OCI-LY7 (cell line): ENCODE data around the gene ILKAP. TPM values are rescaled to one million over a fixed set of nuclear protein-coding genes. Genes with fewer than 3 reads are reported as not detected.

ENCODE experiments used
- BruUV-seq: library from RNA; stranded (reverse); fragments of 400-500 nt; replicated peaks from 2 replicates; lab custom pipeline; 2021; lab: Mats Ljungman, UMichigan
- CTCF ChIA-PET: fragments of 300-600 bp; sonication (Branson Sonifier 250); formaldehyde crosslinking; loops from one replicate; lab custom pipeline; 2022; ENCODE audit warnings: antibody characterized with exemption; ENCODE audit not compliant: unreplicated experiment; lab: Charles Lee
- POLR2A ChIA-PET: fragments of 300-600 bp; sonication (Branson Sonifier 250); formaldehyde crosslinking; loops from one replicate; lab custom pipeline; 2022; ENCODE audit warnings: antibody characterized with exemption; lab: Charles Lee
- DNase-seq: peaks from one replicate; pipeline ENCODE4 v3.0.0-alpha.2; 2015; ENCODE audit warnings: low spot score
- H2AFZ ChIP-seq: fragments of 200-600 bp; sonication (generic), shearing (Covaris generic); 2 replicates; pipeline ENCODE4 v1.6.1; 2014; ENCODE audit warnings: mild to moderate bottlenecking, antibody characterized with exemption, low read length, moderate library complexity
- H3K27ac ChIP-seq: fragments of 200-600 bp; sonication (generic); 2 replicates; pipeline ENCODE4 v1.5.1; 2014; ENCODE audit warnings: mixed run types, low read depth, mild to moderate bottlenecking, moderate library complexity, low read length, inconsistent platforms; ENCODE audit not compliant: poor library complexity, severe bottlenecking
- H3K36me3 ChIP-seq: fragments of 200-600 bp; sonication (generic); 2 replicates; pipeline ENCODE4 v1.6.1; 2014; ENCODE audit warnings: mild to moderate bottlenecking, antibody characterized with exemption, low read length, moderate library complexity, mixed read lengths; ENCODE audit not compliant: insufficient read depth
- H3K4me1 ChIP-seq: fragments of 200-600 bp; sonication (generic); 2 replicates; pipeline ENCODE4 v1.5.1; 2014; ENCODE audit warnings: mild to moderate bottlenecking, low read length; ENCODE audit not compliant: insufficient read depth, poor library complexity, severe bottlenecking
- H3K4me2 ChIP-seq: fragments of 200-600 bp; sonication (generic); 2 replicates; pipeline ENCODE4 v1.6.1; 2014; ENCODE audit warnings: mild to moderate bottlenecking, low read length
- H3K4me3 ChIP-seq: fragments of 200-600 bp; sonication (generic); 2 replicates; pipeline ENCODE4 v1.5.1; 2014; ENCODE audit warnings: mild to moderate bottlenecking, low read depth, low read length; ENCODE audit not compliant: poor library complexity, severe bottlenecking
- H3K79me2 ChIP-seq: fragments of 200-600 bp; sonication (generic); 2 replicates; pipeline ENCODE4 v1.6.1; 2016; ENCODE audit warnings: low read depth, mild to moderate bottlenecking, low read length, moderate library complexity, mixed read lengths; ENCODE audit not compliant: insufficient read depth
- H3K9me2 ChIP-seq: fragments of 200-600 bp; sonication (generic); 2 replicates; pipeline ENCODE4 v1.6.1; 2016; ENCODE audit warnings: mild to moderate bottlenecking, low read length, mixed read lengths; ENCODE audit not compliant: insufficient read depth
- H3K9me3 ChIP-seq: fragments of 200-600 bp; sonication (generic); 2 replicates; pipeline ENCODE4 v1.6.1; 2014; ENCODE audit warnings: mild to moderate bottlenecking, mixed run types, low read length, mixed read lengths
- H4K20me1 ChIP-seq: fragments of 200-600 bp; sonication (generic); 2 replicates; pipeline ENCODE4 v1.6.1; 2014; ENCODE audit warnings: mild to moderate bottlenecking, antibody characterized with exemption, low read length, moderate library complexity, mixed read lengths; ENCODE audit not compliant: insufficient read depth
- CTCF ChIP-seq: fragments of 200-600 bp; sonication (generic); conservative IDR thresholded peaks from 2 replicates; pipeline ENCODE4 v1.5.1; 2014; ENCODE audit warnings: mild to moderate bottlenecking, antibody characterized with exemption, low read length, moderate library complexity, mixed read lengths
- EZH2phosphoT487 ChIP-seq: fragments of 200-600 bp; sonication (generic); IDR thresholded peaks from 2 replicates; pipeline ENCODE4 v1.6.1; 2018; ENCODE audit warnings: low read depth, borderline replicate concordance, mild to moderate bottlenecking, mixed run types, antibody characterized with exemption, low read length, moderate library complexity, mixed read lengths
- intact Hi-C: fragments of 100-400 bp; cut with micrococcal nuclease; formaldehyde crosslinking; loops from one replicate; pipeline ENCODE4 v1.10.0; 2022; ENCODE audit not compliant: unreplicated experiment
- total RNA-seq, 2 experiments: library from RNA; depleted of rRNA in 1 of 2; stranded (reverse); fragments of >200 nt in 1 of 2; shearing (Covaris generic) in 1 of 2; gene quantifications; 2 replicates each; pipeline ENCODE4 v1.2.3, GENCODE V29; 2014 to 2022

Gene ILKAP
- total RNA-seq, 2 experiments from 2014 or later, result 33.1 to 61.8 TPM

GRCh38 chr2:238239543-238239862 is 36.0 kb upstream of the ILKAP start:
- Histone ChIP-seq H3K36me3 (peaks cover 3% of the 10 kb centered on the region; the same call in 1 of the 2 replicates), H2AFZ (peak overlapping the region; percentile 59; the same call in 1 of the 2 replicates), H3K79me2 (no peaks in the 10 kb centered on the region), H3K9me3 (no peaks in the 10 kb centered on the region), H3K4me2 (peak overlapping the region; percentile 73), H3K27ac (no peak overlapping the region), H4K20me1 (no peaks in the 10 kb centered on the region), H3K9me2 (no peaks in the 10 kb centered on the region), H3K4me1 (peaks cover 8% of the 10 kb centered on the region), H3K4me3 (peak overlapping the region; percentile 72)
- TF ChIP-seq EZH2phosphoT487 (no peak), CTCF (no peak)
- CTCF ChIA-PET, result no interaction called here
- intact Hi-C loops, result no loop called here
- DNase-seq, result no peak
- BruUV-seq, result no TSS peak
- POLR2A ChIA-PET, result interaction anchor here (1.3 kb wide), 1 partner anchor 131 kb away, joined by 3 read pairs; no protein-coding TSS in a partner anchor

DNA sequence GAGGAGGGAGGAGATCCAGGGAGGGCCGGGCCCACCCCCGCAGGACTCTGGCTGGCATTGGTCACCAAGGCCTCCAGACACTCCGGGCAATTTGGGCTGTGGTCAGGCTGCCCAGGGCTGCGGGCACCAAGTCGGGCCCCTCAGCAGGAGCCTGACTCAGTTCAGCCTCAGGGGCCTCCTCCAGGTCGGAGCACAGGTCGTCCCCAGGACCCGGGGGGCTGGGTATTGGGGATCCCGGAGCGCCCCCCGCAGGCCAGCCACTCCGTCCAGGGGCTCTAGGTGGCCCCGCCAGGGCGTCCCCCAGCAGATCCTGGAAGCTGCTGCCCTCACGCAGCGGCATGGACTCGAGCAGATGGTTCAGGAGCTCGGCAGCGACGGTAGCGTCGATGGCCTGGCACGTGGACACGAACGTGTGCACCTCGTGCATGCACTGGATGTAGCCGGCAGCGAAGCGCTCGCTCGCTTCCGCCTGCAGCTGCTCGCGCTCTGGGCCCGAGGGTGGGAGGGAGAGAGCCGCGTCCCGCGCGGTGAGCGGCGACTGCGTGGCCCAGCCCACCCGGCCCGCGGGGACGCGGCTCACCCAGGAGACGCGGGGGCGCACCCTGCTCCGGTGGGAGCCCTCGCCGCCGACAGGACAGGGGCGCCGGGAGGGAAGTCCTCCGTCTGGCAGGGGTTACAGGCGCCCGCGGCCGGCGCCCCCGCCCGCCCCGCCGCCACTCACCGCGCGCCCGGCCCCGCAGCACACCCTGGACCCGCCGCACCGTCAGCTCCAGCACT is 35.5 kb upstream of the ILKAP start:
- no peak for TF ChIP-seq EZH2phosphoT487
- 0 out of 2 replicates have a peak, but pooled peaks have one; percentile 33 for TF ChIP-seq CTCF
- peak overlapping the region; percentile 19; the same call in 1 of the 2 replicates for H3K4me2 ChIP-seq
- CTCF ChIA-PET, result no interaction called here
- H3K9me3 ChIP-seq, result no peaks in the 10 kb centered on the region
- no peak overlapping the region for H3K27ac ChIP-seq
- POLR2A ChIA-PET, result no interaction called here
- no TSS peak for BruUV-seq
- no peaks in the 10 kb centered on the region for H3K36me3 ChIP-seq
- peak overlapping the region; percentile 3 for H3K4me3 ChIP-seq
- no peaks in the 10 kb centered on the region for H3K9me2 ChIP-seq
- H4K20me1 ChIP-seq, result no peaks in the 10 kb centered on the region
- no peak overlapping the region for H2AFZ ChIP-seq
- intact Hi-C loops, result no loop called here
- no peaks in the 10 kb centered on the region for H3K79me2 ChIP-seq
- H3K4me1 ChIP-seq, result peaks cover 10% of the 10 kb centered on the region
- DNase-seq, result no peak

DNA sequence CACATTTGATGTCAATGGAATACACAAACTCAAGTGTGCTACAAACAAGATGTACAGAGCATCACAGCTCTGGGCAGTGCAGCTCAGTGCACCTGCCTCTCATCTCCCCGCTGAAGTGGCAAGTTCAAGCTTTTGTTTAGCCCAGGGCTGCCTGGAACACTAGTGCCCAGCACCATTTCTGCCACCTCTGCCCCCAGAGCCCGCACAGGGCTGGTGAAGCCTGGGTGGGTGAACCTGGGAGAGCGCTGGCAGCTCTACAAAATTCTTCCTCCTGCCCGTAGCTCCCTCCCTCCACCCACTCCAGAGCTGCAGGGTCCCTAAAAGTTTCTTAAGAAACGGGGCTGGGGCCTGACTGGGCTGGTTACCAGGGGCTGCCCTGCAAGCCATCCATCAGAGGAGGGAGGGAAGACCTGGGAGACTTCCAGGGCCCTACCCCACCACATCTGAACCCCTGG is 34.8 kb upstream of the ILKAP start:
- Histone ChIP-seq H3K4me1 (peaks cover 10% of the 10 kb centered on the region), H3K4me3 (no peak overlapping the region), H3K9me3 (no peaks in the 10 kb centered on the region), H4K20me1 (no peaks in the 10 kb centered on the region), H2AFZ (no peak overlapping the region), H3K4me2 (no peak overlapping the region; the same call in 1 of the 2 replicates), H3K9me2 (no peaks in the 10 kb centered on the region), H3K27ac (no peak overlapping the region), H3K36me3 (no peaks in the 10 kb centered on the region), H3K79me2 (no peaks in the 10 kb centered on the region)
- no peak for TF ChIP-seq CTCF
- intact Hi-C loops, result no loop called here
- DNase-seq, result no peak
- ChIA-PET POLR2A (interaction anchor here (0.6 kb wide), 1 partner anchor 498 kb away, joined by 5 read pairs; no protein-coding TSS in a partner anchor), CTCF (no interaction called here)
- BruUV-seq, result no TSS peak
